ENCODE measurements around the gene HLA-A. TPM values are rescaled to one million over a fixed set of nuclear protein-coding genes. Genes with fewer than 3 reads are reported as not detected.

The HLA-A gene
- total and polyA plus RNA-seq, 2 experiments from 2014 or later = 170 to 203 TPM

DNA sequence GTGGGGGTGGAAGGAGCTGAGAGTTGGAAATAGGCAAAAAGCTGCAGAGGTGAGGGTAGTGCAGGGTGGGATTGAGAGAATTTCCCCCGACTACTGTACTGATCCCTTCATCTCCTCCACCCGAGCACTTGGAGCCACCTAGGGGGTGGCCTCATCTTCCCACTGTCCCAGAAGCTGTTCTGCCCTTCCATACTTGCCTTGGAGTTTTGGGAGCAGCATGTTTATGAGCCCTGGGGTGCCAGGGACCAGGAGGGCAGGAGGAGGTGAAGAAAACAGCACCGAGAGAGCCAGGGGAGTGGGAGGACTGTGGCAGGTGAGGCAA lies 34.0 kb upstream of the HLA-A start:
- H3K4me1 ChIP-seq (ENCODE audit: insufficient read depth) = no peaks in the 10 kb centered on the region
- DNase-seq (ENCODE audit: low spot score) = no peak
- no peak overlapping the region for H3K4me3 Mint-ChIP-seq
- H3K36me3 ChIP-seq (ENCODE audit: insufficient read depth) = no peaks in the 10 kb centered on the region
- no peaks in the 10 kb centered on the region for H4K20me1 ChIP-seq (replicated peaks; ENCODE audit: insufficient read depth)
- H3K27ac Mint-ChIP-seq = no peak overlapping the region
- H3K4me2 ChIP-seq = no peak overlapping the region
- H3K79me2 ChIP-seq (replicated peaks; ENCODE audit: insufficient read depth) = no peaks in the 10 kb centered on the region
- H3K4me3 ChIP-seq = no peak overlapping the region
- H3K27me3 ChIP-seq (ENCODE audit: insufficient read depth) = no peaks in the 10 kb centered on the region
- ATAC-seq = no peak
- no peaks in the 10 kb centered on the region for H3K4me1 Mint-ChIP-seq
- H3K36me3 Mint-ChIP-seq (ENCODE audit: low read depth) = no peaks in the 10 kb centered on the region
- H3K27me3 Mint-ChIP-seq (ENCODE audit: insufficient read depth, low read depth, poor library complexity) = peaks cover 6% of the 10 kb centered on the region
- no peaks in the 10 kb centered on the region for H3K9me3 Mint-ChIP-seq
- H2AFZ ChIP-seq = no peak overlapping the region
- H3K27ac ChIP-seq (ENCODE audit: low read depth) = no peak overlapping the region
- H3F3A ChIP-seq (replicated peaks; ENCODE audit: low read depth) = no peaks in the 10 kb centered on the region
- H3K9me2 ChIP-seq (ENCODE audit: insufficient read depth) = no peaks in the 10 kb centered on the region
- TF ChIP-seq, protein P1, sequence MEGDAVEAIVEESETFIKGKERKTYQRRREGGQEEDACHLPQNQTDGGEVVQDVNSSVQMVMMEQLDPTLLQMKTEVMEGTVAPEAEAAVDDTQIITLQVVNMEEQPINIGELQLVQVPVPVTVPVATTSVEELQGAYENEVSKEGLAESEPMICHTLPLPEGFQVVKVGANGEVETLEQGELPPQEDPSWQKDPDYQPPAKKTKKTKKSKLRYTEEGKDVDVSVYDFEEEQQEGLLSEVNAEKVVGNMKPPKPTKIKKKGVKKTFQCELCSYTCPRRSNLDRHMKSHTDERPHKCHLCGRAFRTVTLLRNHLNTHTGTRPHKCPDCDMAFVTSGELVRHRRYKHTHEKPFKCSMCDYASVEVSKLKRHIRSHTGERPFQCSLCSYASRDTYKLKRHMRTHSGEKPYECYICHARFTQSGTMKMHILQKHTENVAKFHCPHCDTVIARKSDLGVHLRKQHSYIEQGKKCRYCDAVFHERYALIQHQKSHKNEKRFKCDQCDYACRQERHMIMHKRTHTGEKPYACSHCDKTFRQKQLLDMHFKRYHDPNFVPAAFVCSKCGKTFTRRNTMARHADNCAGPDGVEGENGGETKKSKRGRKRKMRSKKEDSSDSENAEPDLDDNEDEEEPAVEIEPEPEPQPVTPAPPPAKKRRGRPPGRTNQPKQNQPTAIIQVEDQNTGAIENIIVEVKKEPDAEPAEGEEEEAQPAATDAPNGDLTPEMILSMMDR (conservative IDR thresholded peaks at IDR 0.05; ENCODE audit: low read depth in 2 of 2) = no peak
- TF ChIP-seq ZNF114 (CRISPR knock-in tag; IDR thresholded peaks at IDR 0.05) (no peak), EZH2phosphoT487 (IDR thresholded peaks at IDR 0.05; ENCODE audit: unreplicated experiment) (no peak), NANOG (IDR thresholded peaks at IDR 0.05; ENCODE audit: borderline replicate concordance) (no peak), ZNF331 (CRISPR knock-in tag; IDR thresholded peaks at IDR 0.05; ENCODE audit: low read depth) (no peak), EZH2 (IDR thresholded peaks at IDR 0.05; ENCODE audit: low read depth, unreplicated experiment) (no peak), STAT1 (IDR thresholded peaks at IDR 0.05; ENCODE audit: unreplicated experiment) (no peak), POLR2AphosphoS5 (IDR thresholded peaks at IDR 0.05; ENCODE audit: low read depth) (no peak), CREB1 (CRISPR knock-in tag; IDR thresholded peaks at IDR 0.05; ENCODE audit: low read depth) (no peak), JUNB (IDR thresholded peaks at IDR 0.05; ENCODE audit: unreplicated experiment) (no peak)
- TF ChIP-seq, protein P2, sequence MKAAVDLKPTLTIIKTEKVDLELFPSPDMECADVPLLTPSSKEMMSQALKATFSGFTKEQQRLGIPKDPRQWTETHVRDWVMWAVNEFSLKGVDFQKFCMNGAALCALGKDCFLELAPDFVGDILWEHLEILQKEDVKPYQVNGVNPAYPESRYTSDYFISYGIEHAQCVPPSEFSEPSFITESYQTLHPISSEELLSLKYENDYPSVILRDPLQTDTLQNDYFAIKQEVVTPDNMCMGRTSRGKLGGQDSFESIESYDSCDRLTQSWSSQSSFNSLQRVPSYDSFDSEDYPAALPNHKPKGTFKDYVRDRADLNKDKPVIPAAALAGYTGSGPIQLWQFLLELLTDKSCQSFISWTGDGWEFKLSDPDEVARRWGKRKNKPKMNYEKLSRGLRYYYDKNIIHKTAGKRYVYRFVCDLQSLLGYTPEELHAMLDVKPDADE (IDR thresholded peaks at IDR 0.05) = no peak
- TF ChIP-seq, protein P3, sequence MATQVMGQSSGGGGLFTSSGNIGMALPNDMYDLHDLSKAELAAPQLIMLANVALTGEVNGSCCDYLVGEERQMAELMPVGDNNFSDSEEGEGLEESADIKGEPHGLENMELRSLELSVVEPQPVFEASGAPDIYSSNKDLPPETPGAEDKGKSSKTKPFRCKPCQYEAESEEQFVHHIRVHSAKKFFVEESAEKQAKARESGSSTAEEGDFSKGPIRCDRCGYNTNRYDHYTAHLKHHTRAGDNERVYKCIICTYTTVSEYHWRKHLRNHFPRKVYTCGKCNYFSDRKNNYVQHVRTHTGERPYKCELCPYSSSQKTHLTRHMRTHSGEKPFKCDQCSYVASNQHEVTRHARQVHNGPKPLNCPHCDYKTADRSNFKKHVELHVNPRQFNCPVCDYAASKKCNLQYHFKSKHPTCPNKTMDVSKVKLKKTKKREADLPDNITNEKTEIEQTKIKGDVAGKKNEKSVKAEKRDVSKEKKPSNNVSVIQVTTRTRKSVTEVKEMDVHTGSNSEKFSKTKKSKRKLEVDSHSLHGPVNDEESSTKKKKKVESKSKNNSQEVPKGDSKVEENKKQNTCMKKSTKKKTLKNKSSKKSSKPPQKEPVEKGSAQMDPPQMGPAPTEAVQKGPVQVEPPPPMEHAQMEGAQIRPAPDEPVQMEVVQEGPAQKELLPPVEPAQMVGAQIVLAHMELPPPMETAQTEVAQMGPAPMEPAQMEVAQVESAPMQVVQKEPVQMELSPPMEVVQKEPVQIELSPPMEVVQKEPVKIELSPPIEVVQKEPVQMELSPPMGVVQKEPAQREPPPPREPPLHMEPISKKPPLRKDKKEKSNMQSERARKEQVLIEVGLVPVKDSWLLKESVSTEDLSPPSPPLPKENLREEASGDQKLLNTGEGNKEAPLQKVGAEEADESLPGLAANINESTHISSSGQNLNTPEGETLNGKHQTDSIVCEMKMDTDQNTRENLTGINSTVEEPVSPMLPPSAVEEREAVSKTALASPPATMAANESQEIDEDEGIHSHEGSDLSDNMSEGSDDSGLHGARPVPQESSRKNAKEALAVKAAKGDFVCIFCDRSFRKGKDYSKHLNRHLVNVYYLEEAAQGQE (IDR thresholded peaks at IDR 0.05; ENCODE audit: unreplicated experiment) = no peak
- TF ChIP-seq, protein P4, sequence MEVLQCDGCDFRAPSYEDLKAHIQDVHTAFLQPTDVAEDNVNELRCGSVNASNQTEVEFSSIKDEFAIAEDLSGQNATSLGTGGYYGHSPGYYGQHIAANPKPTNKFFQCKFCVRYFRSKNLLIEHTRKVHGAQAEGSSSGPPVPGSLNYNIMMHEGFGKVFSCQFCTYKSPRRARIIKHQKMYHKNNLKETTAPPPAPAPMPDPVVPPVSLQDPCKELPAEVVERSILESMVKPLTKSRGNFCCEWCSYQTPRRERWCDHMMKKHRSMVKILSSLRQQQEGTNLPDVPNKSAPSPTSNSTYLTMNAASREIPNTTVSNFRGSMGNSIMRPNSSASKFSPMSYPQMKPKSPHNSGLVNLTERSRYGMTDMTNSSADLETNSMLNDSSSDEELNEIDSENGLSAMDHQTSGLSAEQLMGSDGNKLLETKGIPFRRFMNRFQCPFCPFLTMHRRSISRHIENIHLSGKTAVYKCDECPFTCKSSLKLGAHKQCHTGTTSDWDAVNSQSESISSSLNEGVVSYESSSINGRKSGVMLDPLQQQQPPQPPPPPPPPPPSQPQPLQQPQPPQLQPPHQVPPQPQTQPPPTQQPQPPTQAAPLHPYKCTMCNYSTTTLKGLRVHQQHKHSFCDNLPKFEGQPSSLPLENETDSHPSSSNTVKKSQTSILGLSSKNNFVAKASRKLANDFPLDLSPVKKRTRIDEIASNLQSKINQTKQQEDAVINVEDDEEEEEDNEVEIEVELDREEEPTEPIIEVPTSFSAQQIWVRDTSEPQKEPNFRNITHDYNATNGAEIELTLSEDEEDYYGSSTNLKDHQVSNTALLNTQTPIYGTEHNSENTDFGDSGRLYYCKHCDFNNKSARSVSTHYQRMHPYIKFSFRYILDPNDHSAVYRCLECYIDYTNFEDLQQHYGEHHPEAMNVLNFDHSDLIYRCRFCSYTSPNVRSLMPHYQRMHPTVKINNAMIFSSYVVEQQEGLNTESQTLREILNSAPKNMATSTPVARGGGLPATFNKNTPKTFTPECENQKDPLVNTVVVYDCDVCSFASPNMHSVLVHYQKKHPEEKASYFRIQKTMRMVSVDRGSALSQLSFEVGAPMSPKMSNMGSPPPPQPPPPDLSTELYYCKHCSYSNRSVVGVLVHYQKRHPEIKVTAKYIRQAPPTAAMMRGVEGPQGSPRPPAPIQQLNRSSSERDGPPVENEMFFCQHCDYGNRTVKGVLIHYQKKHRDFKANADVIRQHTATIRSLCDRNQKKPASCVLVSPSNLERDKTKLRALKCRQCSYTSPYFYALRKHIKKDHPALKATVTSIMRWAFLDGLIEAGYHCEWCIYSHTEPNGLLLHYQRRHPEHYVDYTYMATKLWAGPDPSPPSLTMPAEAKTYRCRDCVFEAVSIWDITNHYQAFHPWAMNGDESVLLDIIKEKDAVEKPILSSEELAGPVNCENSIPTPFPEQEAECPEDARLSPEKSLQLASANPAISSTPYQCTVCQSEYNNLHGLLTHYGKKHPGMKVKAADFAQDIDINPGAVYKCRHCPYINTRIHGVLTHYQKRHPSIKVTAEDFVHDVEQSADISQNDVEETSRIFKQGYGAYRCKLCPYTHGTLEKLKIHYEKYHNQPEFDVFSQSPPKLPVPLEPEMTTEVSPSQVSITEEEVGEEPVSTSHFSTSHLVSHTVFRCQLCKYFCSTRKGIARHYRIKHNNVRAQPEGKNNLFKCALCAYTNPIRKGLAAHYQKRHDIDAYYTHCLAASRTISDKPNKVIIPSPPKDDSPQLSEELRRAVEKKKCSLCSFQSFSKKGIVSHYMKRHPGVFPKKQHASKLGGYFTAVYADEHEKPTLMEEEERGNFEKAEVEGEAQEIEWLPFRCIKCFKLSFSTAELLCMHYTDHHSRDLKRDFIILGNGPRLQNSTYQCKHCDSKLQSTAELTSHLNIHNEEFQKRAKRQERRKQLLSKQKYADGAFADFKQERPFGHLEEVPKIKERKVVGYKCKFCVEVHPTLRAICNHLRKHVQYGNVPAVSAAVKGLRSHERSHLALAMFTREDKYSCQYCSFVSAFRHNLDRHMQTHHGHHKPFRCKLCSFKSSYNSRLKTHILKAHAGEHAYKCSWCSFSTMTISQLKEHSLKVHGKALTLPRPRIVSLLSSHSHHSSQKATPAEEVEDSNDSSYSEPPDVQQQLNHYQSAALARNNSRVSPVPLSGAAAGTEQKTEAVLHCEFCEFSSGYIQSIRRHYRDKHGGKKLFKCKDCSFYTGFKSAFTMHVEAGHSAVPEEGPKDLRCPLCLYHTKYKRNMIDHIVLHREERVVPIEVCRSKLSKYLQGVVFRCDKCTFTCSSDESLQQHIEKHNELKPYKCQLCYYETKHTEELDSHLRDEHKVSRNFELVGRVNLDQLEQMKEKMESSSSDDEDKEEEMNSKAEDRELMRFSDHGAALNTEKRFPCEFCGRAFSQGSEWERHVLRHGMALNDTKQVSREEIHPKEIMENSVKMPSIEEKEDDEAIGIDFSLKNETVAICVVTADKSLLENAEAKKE (CRISPR knock-in tag; IDR thresholded peaks at IDR 0.05) = no peak
